Astrocyte (in vitro differentiated cells and primary cell): Measurements from ENCODE around the gene USP32. TPM values are rescaled to one million over a fixed set of nuclear protein-coding genes. Genes with fewer than 3 reads are reported as not detected.

Experiments
- DNase-seq: peaks from one replicate; pipeline ENCODE4 v3.0.0-alpha.2; 2010; ENCODE audit warnings: low read depth
- FAIRE-seq: peaks from 2 replicates; lab custom pipeline; 2011; peaks lifted over from hg19 to GRCh38; lab: Jason Lieb, UNC
- H2AFZ ChIP-seq: 2 replicates; pipeline ENCODE4 v1.6.0; 2012; ENCODE audit warnings: low read depth, low read length, inconsistent platforms
- H3K27ac ChIP-seq: 2 replicates; pipeline ENCODE4 v1.5.1; 2011; ENCODE audit warnings: low read depth, low read length, inconsistent platforms
- H3K27me3 ChIP-seq: 2 replicates; pipeline ENCODE4 v1.6.0; 2011; ENCODE audit warnings: low read length, inconsistent platforms; ENCODE audit not compliant: insufficient read depth
- H3K36me3 ChIP-seq: 2 replicates; pipeline ENCODE4 v1.5.1; 2011; ENCODE audit warnings: low read length, inconsistent platforms; ENCODE audit not compliant: insufficient read depth
- H3K4me1 ChIP-seq: 2 replicates; pipeline ENCODE4 v1.5.1; 2011; ENCODE audit warnings: low read length, inconsistent platforms; ENCODE audit not compliant: insufficient read depth
- H3K4me2 ChIP-seq: 2 replicates; pipeline ENCODE4 v1.6.0; 2012; ENCODE audit warnings: low read length, inconsistent platforms
- H3K4me3 ChIP-seq: 2 replicates; pipeline ENCODE4 v1.5.1; 2011; ENCODE audit warnings: low read depth, mild to moderate bottlenecking, low read length, inconsistent platforms; ENCODE audit not compliant: insufficient read depth
- H3K79me2 ChIP-seq: 2 replicates; pipeline ENCODE4 v1.6.0; 2012; ENCODE audit warnings: mild to moderate bottlenecking, low read length, inconsistent platforms; ENCODE audit not compliant: insufficient read depth
- H3K9ac ChIP-seq: 2 replicates; pipeline ENCODE4 v1.6.0; 2012; ENCODE audit warnings: mild to moderate bottlenecking, low read length, inconsistent platforms
- H3K9me3 ChIP-seq: 2 replicates; pipeline ENCODE4 v1.5.1; 2012; ENCODE audit warnings: low read depth, mild to moderate bottlenecking, low read length, inconsistent platforms; ENCODE audit not compliant: insufficient read depth
- H4K20me1 ChIP-seq: 2 replicates; pipeline ENCODE4 v1.6.0; 2012; ENCODE audit warnings: low read length, inconsistent platforms; ENCODE audit not compliant: insufficient read depth
- H3K27ac Mint-ChIP-seq: one replicate; pipeline ENCODE4 v1.8.0; 2021; ENCODE audit warnings: mild to moderate bottlenecking, mixed read lengths; ENCODE audit not compliant: unreplicated experiment
- H3K27me3 Mint-ChIP-seq: one replicate; pipeline ENCODE4 v1.8.0; 2021; ENCODE audit warnings: low read depth, mixed read lengths; ENCODE audit not compliant: unreplicated experiment
- H3K36me3 Mint-ChIP-seq: one replicate; pipeline ENCODE4 v1.8.0; 2021; ENCODE audit warnings: low read depth, mixed read lengths; ENCODE audit not compliant: unreplicated experiment
- H3K4me1 Mint-ChIP-seq: one replicate; pipeline ENCODE4 v1.8.0; 2021; ENCODE audit warnings: low read depth, mixed read lengths; ENCODE audit not compliant: unreplicated experiment
- H3K4me3 Mint-ChIP-seq: one replicate; pipeline ENCODE4 v1.8.0; 2021; ENCODE audit warnings: mild to moderate bottlenecking, moderate library complexity, mixed read lengths; ENCODE audit not compliant: unreplicated experiment
- H3K9me3 Mint-ChIP-seq: one replicate; pipeline ENCODE4 v1.8.0; 2021; ENCODE audit warnings: mild to moderate bottlenecking, mixed read lengths; ENCODE audit not compliant: unreplicated experiment
- EZH2 ChIP-seq: IDR thresholded peaks from 2 replicates; pipeline ENCODE4 v1.6.1; 2012; ENCODE audit warnings: mild to moderate bottlenecking, low read length, inconsistent platforms; ENCODE audit not compliant: insufficient read depth
- total RNA-seq: library from RNA; stranded (reverse); gene quantifications from 2 replicates; pipeline ENCODE4 v1.2.1, GENCODE V29; 2021
- TF ChIP-seq, protein P1 (sequence below): IDR thresholded peaks from 2 replicates; pipeline ENCODE4 v1.5.1; 2011; ENCODE audit warnings: low read depth, mild to moderate bottlenecking, inconsistent platforms, low read length, moderate library complexity; ENCODE audit not compliant: insufficient read depth

Gene USP32
- total RNA-seq, 1 donor from 2014 or later = 40.2 TPM

DNA sequence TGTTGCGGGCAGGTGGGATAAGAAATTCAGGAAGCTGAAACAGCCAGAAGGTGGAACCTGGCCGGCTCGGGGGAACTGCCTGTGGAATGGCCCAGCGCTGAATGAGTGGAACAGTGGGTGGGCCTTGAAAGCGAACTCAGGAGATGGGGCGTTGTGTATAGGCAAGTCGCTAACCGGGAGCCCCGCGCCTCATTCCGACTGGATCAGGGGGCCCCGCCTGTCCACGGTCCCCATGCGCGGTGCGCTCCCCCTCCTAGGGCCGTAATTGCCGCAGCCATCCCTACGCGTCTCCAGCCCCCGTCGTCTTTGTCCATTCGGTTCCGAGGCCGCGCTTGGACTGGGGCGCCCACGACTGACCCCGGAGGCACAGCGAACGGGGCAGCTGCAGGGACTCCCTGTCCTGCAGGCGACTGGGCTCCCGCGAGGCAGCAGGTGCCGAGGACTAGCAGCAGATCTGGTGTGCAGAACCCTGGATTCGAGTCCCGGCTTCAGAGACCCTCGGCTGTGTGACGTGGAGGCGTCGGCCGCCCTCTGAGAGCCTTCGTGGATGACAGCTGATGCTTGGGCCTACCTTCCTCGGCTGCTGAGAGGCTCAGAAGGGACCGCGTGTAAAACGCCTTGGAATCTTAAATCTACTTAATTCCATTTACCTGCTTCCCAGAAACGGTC lies 253.0 kb downstream of the USP32 start:
- H3K4me1 Mint-ChIP-seq = peaks cover 10% of the 10 kb centered on the region
- H3K79me2 ChIP-seq = no peaks in the 10 kb centered on the region
- H3K36me3 ChIP-seq = no peaks in the 10 kb centered on the region
- H4K20me1 ChIP-seq = peaks cover 4% of the 10 kb centered on the region
- H3K27ac Mint-ChIP-seq = no peak overlapping the region
- peak overlapping the region; percentile 79 for H3K4me2 ChIP-seq
- H3K4me3 ChIP-seq = no peak overlapping the region
- peaks cover 36% of the 10 kb centered on the region for H3K4me1 ChIP-seq
- peaks cover 9% of the 10 kb centered on the region for H3K9me3 Mint-ChIP-seq
- H3K9me3 ChIP-seq = peaks cover 3% of the 10 kb centered on the region
- peaks cover 1% of the 10 kb centered on the region for H3K36me3 Mint-ChIP-seq
- TF ChIP-seq EZH2 = peak; percentile 97
- TF ChIP-seq, protein P1, sequence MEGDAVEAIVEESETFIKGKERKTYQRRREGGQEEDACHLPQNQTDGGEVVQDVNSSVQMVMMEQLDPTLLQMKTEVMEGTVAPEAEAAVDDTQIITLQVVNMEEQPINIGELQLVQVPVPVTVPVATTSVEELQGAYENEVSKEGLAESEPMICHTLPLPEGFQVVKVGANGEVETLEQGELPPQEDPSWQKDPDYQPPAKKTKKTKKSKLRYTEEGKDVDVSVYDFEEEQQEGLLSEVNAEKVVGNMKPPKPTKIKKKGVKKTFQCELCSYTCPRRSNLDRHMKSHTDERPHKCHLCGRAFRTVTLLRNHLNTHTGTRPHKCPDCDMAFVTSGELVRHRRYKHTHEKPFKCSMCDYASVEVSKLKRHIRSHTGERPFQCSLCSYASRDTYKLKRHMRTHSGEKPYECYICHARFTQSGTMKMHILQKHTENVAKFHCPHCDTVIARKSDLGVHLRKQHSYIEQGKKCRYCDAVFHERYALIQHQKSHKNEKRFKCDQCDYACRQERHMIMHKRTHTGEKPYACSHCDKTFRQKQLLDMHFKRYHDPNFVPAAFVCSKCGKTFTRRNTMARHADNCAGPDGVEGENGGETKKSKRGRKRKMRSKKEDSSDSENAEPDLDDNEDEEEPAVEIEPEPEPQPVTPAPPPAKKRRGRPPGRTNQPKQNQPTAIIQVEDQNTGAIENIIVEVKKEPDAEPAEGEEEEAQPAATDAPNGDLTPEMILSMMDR = no peak
- H3K27me3 Mint-ChIP-seq = peaks cover 53% of the 10 kb centered on the region
- no peak overlapping the region for H3K9ac ChIP-seq
- DNase-seq (no peak), FAIRE-seq (no peak)
- H3K27me3 ChIP-seq = peaks cover 34% of the 10 kb centered on the region
- H3K4me3 Mint-ChIP-seq = no peak overlapping the region
- H2AFZ ChIP-seq = no peak overlapping the region
- H3K27ac ChIP-seq = no peak overlapping the region

GRCh38 chr17:60137731-60138130 lies 254.2 kb downstream of the USP32 start:
- Mint-ChIP-seq H3K9me3 (peaks cover 9% of the 10 kb centered on the region), H3K4me3 (no peak overlapping the region), H3K4me1 (peaks cover 4% of the 10 kb centered on the region), H3K27me3 (peaks cover 56% of the 10 kb centered on the region), H3K27ac (no peak overlapping the region), H3K36me3 (peaks cover 2% of the 10 kb centered on the region)
- Histone ChIP-seq H3K27me3 (peaks cover 34% of the 10 kb centered on the region), H3K4me2 (no peak overlapping the region), H3K4me1 (peaks cover 28% of the 10 kb centered on the region), H3K36me3 (no peaks in the 10 kb centered on the region), H3K79me2 (no peaks in the 10 kb centered on the region), H3K4me3 (no peak overlapping the region), H2AFZ (no peak overlapping the region), H4K20me1 (peaks cover 4% of the 10 kb centered on the region), H3K27ac (no peak overlapping the region), H3K9ac (no peak overlapping the region), H3K9me3 (peaks cover 3% of the 10 kb centered on the region)
- TF ChIP-seq EZH2 = no peak
- TF ChIP-seq, protein P1 = no peak
- DNase-seq = no peak
- no peak for FAIRE-seq
